Measurements from ENCODE around the gene SETD5.

DNA sequence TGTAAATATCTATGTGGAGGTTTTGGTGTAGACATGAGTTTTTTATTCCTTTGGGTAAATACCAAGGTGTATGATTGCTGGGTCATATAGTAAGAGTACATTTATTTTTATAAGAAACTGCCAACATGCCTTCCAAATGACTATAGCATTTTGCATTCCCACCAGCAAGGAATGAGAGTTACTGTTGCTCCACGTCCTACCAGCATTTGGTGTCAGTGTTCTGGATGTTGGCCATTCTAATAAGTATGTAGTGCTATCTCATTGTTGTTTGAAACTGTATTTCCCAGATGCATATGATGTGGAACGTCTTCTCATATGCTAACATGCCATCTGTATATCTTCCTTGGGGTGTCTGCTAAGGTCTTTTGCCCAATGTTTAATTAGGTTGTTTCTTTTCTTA lies 117.5 kb downstream of the SETD5 start:
- TF ChIP-seq, protein P1, sequence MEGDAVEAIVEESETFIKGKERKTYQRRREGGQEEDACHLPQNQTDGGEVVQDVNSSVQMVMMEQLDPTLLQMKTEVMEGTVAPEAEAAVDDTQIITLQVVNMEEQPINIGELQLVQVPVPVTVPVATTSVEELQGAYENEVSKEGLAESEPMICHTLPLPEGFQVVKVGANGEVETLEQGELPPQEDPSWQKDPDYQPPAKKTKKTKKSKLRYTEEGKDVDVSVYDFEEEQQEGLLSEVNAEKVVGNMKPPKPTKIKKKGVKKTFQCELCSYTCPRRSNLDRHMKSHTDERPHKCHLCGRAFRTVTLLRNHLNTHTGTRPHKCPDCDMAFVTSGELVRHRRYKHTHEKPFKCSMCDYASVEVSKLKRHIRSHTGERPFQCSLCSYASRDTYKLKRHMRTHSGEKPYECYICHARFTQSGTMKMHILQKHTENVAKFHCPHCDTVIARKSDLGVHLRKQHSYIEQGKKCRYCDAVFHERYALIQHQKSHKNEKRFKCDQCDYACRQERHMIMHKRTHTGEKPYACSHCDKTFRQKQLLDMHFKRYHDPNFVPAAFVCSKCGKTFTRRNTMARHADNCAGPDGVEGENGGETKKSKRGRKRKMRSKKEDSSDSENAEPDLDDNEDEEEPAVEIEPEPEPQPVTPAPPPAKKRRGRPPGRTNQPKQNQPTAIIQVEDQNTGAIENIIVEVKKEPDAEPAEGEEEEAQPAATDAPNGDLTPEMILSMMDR (optimal IDR thresholded peaks at IDR 0.05 in 1 of 3, IDR thresholded peaks at IDR 0.05 in 1 of 3, conservative IDR thresholded peaks at IDR 0.05 in 1 of 3; ENCODE audit: extremely low read depth in 1 of 3, insufficient read depth in 2 of 3, low read length in 3 of 3), result no peak
- TF ChIP-seq EZH2 (IDR thresholded peaks at IDR 0.05; ENCODE audit: low read length), result no peak
